Endothelial cell (in vitro differentiated cells): Measurements from ENCODE around the gene CRISPLD2. TPM values are rescaled to one million over a fixed set of nuclear protein-coding genes. Genes with fewer than 3 reads are reported as not detected.

Source experiments
- DNase-seq: peaks from one replicate; pipeline ENCODE4 v3.0.0; 2021; ENCODE audit warnings: low spot score
- H3K27ac Mint-ChIP-seq: one replicate; pipeline ENCODE4 v1.8.0; 2021; ENCODE audit warnings: mixed read lengths, inconsistent platforms; ENCODE audit not compliant: unreplicated experiment
- H3K27me3 Mint-ChIP-seq: one replicate; pipeline ENCODE4 v1.8.0; 2021; ENCODE audit warnings: mild to moderate bottlenecking, moderate library complexity, mixed read lengths, inconsistent platforms; ENCODE audit not compliant: unreplicated experiment
- H3K36me3 Mint-ChIP-seq: one replicate; pipeline ENCODE4 v1.8.0; 2021; ENCODE audit warnings: mild to moderate bottlenecking, low read depth, mixed read lengths, inconsistent platforms; ENCODE audit not compliant: unreplicated experiment
- H3K4me1 Mint-ChIP-seq: one replicate; pipeline ENCODE4 v1.8.0; 2021; ENCODE audit warnings: mild to moderate bottlenecking, mixed read lengths, inconsistent platforms; ENCODE audit not compliant: unreplicated experiment
- H3K4me3 Mint-ChIP-seq: one replicate; pipeline ENCODE4 v1.8.0; 2021; ENCODE audit warnings: mild to moderate bottlenecking, mixed read lengths, inconsistent platforms; ENCODE audit not compliant: unreplicated experiment
- H3K9me3 Mint-ChIP-seq: one replicate; pipeline ENCODE4 v1.8.0; 2021; ENCODE audit warnings: mixed read lengths, inconsistent platforms; ENCODE audit not compliant: unreplicated experiment
- CTCF ChIP-seq: fragments of 200-600 bp; sonication (generic); IDR thresholded peaks from one replicate; pipeline ENCODE4 v1.5.0; 2021; ENCODE audit warnings: antibody characterized with exemption; ENCODE audit not compliant: unreplicated experiment
- total RNA-seq: library from RNA; stranded (reverse); fragmentation: NEBNext Ultra II Directional; extraction: Animal tissue kit (Norgen Biotek cat#: 25700); gene quantifications from one replicate; pipeline ENCODE4 v1.2.1, GENCODE V29; 2021; ENCODE audit not compliant: unreplicated experiment

The CRISPLD2 gene
- total RNA-seq, 1 donor from 2014 or later: 0.54 TPM

GRCh38 chr16:84834403-84834772 lies 14.6 kb downstream of the CRISPLD2 start:
- Mint-ChIP-seq H3K27ac (no peak overlapping the region), H3K27me3 (no peaks in the 10 kb centered on the region), H3K4me3 (no peak overlapping the region)

GRCh38 chr16:84836234-84836647 lies 16.5 kb downstream of the CRISPLD2 start:
- Mint-ChIP-seq H3K4me3 (no peak overlapping the region), H3K36me3 (no peaks in the 10 kb centered on the region), H3K27me3 (no peaks in the 10 kb centered on the region), H3K4me1 (no peaks in the 10 kb centered on the region), H3K9me3 (no peaks in the 10 kb centered on the region), H3K27ac (no peak overlapping the region)
- peak; percentile 41 for DNase-seq
- TF ChIP-seq CTCF: no peak

More at GRCh38 chr16:84834403-84834772, 14.6 kb downstream of the CRISPLD2 start:
- no peak for DNase-seq
- no peak for TF ChIP-seq CTCF
- Mint-ChIP-seq H3K4me1 (no peaks in the 10 kb centered on the region), H3K9me3 (no peaks in the 10 kb centered on the region), H3K36me3 (no peaks in the 10 kb centered on the region)

- H3K4me3 Mint-ChIP-seq: no peak overlapping the region
- no peaks in the 10 kb centered on the region for H3K36me3 Mint-ChIP-seq
- no peaks in the 10 kb centered on the region for H3K9me3 Mint-ChIP-seq
- DNase-seq: no peak
- peaks cover 3% of the 10 kb centered on the region for H3K27me3 Mint-ChIP-seq
- no peak for TF ChIP-seq CTCF
- no peak overlapping the region for H3K27ac Mint-ChIP-seq
- peaks cover 4% of the 10 kb centered on the region for H3K4me1 Mint-ChIP-seq
Measured at GRCh38 chr16:84836967-84837366, 17.2 kb downstream of the CRISPLD2 start.

GRCh38 chr16:84838383-84838948 lies 18.7 kb downstream of the CRISPLD2 start:
- Mint-ChIP-seq H3K9me3 (no peaks in the 10 kb centered on the region), H3K36me3 (no peaks in the 10 kb centered on the region), H3K4me3 (no peak overlapping the region), H3K27me3 (peaks cover 3% of the 10 kb centered on the region), H3K4me1 (peaks cover 7% of the 10 kb centered on the region), H3K27ac (no peak overlapping the region)
- no peak for TF ChIP-seq CTCF
- no peak for DNase-seq

- no peaks in the 10 kb centered on the region for H3K36me3 Mint-ChIP-seq
Measured at GRCh38 chr16:84839054-84839453, 19.3 kb downstream of the CRISPLD2 start.

More at GRCh38 chr16:84839054-84839453, 19.3 kb downstream of the CRISPLD2 start:
- Mint-ChIP-seq H3K9me3 (no peaks in the 10 kb centered on the region), H3K4me1 (peaks cover 12% of the 10 kb centered on the region), H3K4me3 (no peak overlapping the region), H3K27me3 (peaks cover 5% of the 10 kb centered on the region), H3K27ac (no peak overlapping the region)
- TF ChIP-seq CTCF: no peak
- no peak for DNase-seq
